Loucy (cell line): Measurements from ENCODE around the gene ARVCF.

Experiments used
- CTCF ChIP-seq: fragments of 200-600 bp; sonication (generic); conservative IDR thresholded peaks from 2 replicates; pipeline ENCODE4 v1.5.1; 2014; ENCODE audit warnings: mild to moderate bottlenecking, antibody characterized with exemption, low read length
- EZH2phosphoT487 ChIP-seq: fragments of 200-600 bp; IDR thresholded peaks from 2 replicates; pipeline ENCODE4 v1.6.1; 2018; ENCODE audit warnings: antibody characterized with exemption, mild to moderate bottlenecking, moderate library complexity, borderline replicate concordance

GRCh38 chr22:20032407-20032991, 15.9 kb upstream of the ARVCF start:
- TF ChIP-seq CTCF (no peak), EZH2phosphoT487 (no peak)
